Neural cell (in vitro differentiated cells): Measurements from ENCODE around the gene RIMS1.

Source experiments
- EZH2 ChIP-seq: fragments of 200-600, 300-800 bp; shearing (Covaris generic), sonication (generic); IDR thresholded peaks from 2 replicates; pipeline ENCODE4 v1.6.1; 2014; ENCODE audit warnings: antibody characterized with exemption, low read length, borderline replicate concordance, mild to moderate bottlenecking; ENCODE audit not compliant: insufficient read depth, poor library complexity, severe bottlenecking
- MXI1 ChIP-seq: fragments of 450-650 bp; conservative IDR thresholded peaks from 2 replicates; pipeline ENCODE4 v1.6.1; 2014; ENCODE audit warnings: antibody characterized with exemption, mild to moderate bottlenecking; ENCODE audit not compliant: poor library complexity, severe bottlenecking
- POLR2AphosphoS5 ChIP-seq: IDR thresholded peaks from 2 replicates; pipeline ENCODE4 v1.6.1; 2012
- SMC3 ChIP-seq: fragments of 450-650 bp; conservative IDR thresholded peaks from 2 replicates; pipeline ENCODE4 v1.6.1; 2014; ENCODE audit warnings: antibody characterized with exemption, mild to moderate bottlenecking, moderate library complexity; ENCODE audit not compliant: poor library complexity
- TAF1 ChIP-seq: IDR thresholded peaks from 2 replicates; pipeline ENCODE4 v1.6.1; 2012; ENCODE audit warnings: low read depth
- TF ChIP-seq, protein P1 (sequence below): fragments of 450-650 bp; IDR thresholded peaks from 2 replicates; pipeline ENCODE4 v1.5.1; 2014; ENCODE audit warnings: antibody characterized with exemption, mild to moderate bottlenecking, moderate library complexity; ENCODE audit not compliant: poor library complexity, severe bottlenecking

DNA sequence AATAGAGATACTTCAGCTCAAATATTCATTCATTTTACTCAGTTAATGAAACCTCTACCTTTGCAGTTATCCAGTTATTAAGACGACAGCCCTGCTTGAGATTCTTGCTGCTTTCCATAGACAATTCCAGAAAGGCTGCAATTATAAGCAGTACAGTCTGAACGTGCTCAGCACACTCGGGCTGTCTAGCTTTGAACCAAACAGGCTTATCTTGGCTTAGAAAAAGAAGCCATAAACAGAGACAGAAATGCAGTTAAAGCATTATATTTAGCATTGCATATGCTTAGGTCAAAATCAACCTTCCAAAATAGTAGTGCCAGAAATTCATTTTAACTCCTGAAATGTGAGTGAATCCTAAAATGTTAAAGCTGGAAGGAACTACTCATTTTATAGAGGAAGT lies 531.4 kb downstream of the RIMS1 start:
- TF ChIP-seq, protein P1, sequence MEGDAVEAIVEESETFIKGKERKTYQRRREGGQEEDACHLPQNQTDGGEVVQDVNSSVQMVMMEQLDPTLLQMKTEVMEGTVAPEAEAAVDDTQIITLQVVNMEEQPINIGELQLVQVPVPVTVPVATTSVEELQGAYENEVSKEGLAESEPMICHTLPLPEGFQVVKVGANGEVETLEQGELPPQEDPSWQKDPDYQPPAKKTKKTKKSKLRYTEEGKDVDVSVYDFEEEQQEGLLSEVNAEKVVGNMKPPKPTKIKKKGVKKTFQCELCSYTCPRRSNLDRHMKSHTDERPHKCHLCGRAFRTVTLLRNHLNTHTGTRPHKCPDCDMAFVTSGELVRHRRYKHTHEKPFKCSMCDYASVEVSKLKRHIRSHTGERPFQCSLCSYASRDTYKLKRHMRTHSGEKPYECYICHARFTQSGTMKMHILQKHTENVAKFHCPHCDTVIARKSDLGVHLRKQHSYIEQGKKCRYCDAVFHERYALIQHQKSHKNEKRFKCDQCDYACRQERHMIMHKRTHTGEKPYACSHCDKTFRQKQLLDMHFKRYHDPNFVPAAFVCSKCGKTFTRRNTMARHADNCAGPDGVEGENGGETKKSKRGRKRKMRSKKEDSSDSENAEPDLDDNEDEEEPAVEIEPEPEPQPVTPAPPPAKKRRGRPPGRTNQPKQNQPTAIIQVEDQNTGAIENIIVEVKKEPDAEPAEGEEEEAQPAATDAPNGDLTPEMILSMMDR = no peak
- TF ChIP-seq TAF1 (no peak), MXI1 (no peak), SMC3 (no peak), EZH2 (no peak), POLR2AphosphoS5 (no peak)
